Panc1 (cell line): ENCODE measurements around the gene CCDC80. TPM values are rescaled to one million over a fixed set of nuclear protein-coding genes. Genes with fewer than 3 reads are reported as not detected.
"Not testable (repeated sequence)": the region's sequence is repeated elsewhere in the genome, so short reads cannot be mapped to it uniquely, and the experiment has no call there.

ENCODE experiments used
- ATAC-seq: fragments of 200-7000 bp; cut with Tn5 transposase; 2 replicates; pipeline ENCODE4 v1.9.1; 2020; ENCODE audit warnings: mild to moderate bottlenecking, moderate library complexity
- BruUV-seq: library from RNA; stranded (reverse); fragments of 400-500 nt; replicated peaks from 2 replicates; lab custom pipeline; 2021; lab: Mats Ljungman, UMichigan
- CTCF ChIA-PET: fragments of 300-600 bp; sonication (Branson Sonifier 250); formaldehyde crosslinking; loops from one replicate; lab custom pipeline; 2022; ENCODE audit warnings: antibody characterized with exemption; lab: Charles Lee
- POLR2A ChIA-PET: fragments of 300-600 bp; sonication (Branson Sonifier 250); formaldehyde crosslinking; loops from one replicate; lab custom pipeline; 2022; ENCODE audit warnings: antibody characterized with exemption; lab: Charles Lee
- DNase-seq: peaks from one replicate; pipeline ENCODE4 v3.0.0-alpha.2; 2010; ENCODE audit warnings: low read depth, low spot score
- H3K27ac ChIP-seq: 2 replicates; pipeline ENCODE4 v1.5.1; 2011; ENCODE audit warnings: mild to moderate bottlenecking, low read length, inconsistent platforms
- H3K27me3 ChIP-seq: fragments of 200-500 bp; sonication (Bioruptor generic); 2 replicates; pipeline ENCODE4 v1.6.0; 2014; ENCODE audit warnings: low read length, inconsistent platforms; ENCODE audit not compliant: control insufficient read depth, insufficient read depth
- H3K36me3 ChIP-seq: fragments of 200-500 bp; sonication (Bioruptor generic); 2 replicates; pipeline ENCODE4 v1.5.1; 2014; ENCODE audit warnings: inconsistent platforms, mild to moderate bottlenecking, low read length, moderate library complexity; ENCODE audit not compliant: control insufficient read depth, insufficient read depth
- H3K4me1 ChIP-seq: 2 replicates; pipeline ENCODE4 v1.5.1; 2011; ENCODE audit warnings: inconsistent platforms, mild to moderate bottlenecking, low read length, moderate library complexity; ENCODE audit not compliant: control insufficient read depth, insufficient read depth
- H3K4me3 ChIP-seq, 2 experiments: 2 replicates each; pipeline ENCODE4 v1.5.1; 2011 to 2012; ENCODE audit warnings: low read depth in 2 of 2, low read length in 2 of 2, mild to moderate bottlenecking in 2 of 2, inconsistent platforms in 1 of 2, moderate library complexity in 1 of 2
- H3K9me3 ChIP-seq: fragments of 200-500 bp; sonication (Bioruptor generic); 2 replicates; pipeline ENCODE4 v1.5.1; 2014; ENCODE audit warnings: low read depth, mild to moderate bottlenecking, inconsistent platforms, low read length, moderate library complexity; ENCODE audit not compliant: control insufficient read depth, insufficient read depth
- POLR2AphosphoS5 ChIP-seq: IDR thresholded peaks from 2 replicates; pipeline ENCODE4 v1.6.1; 2012; ENCODE audit warnings: mild to moderate bottlenecking, low read depth, low read length, moderate library complexity
- SIN3A ChIP-seq: IDR thresholded peaks from 2 replicates; pipeline ENCODE4 v1.6.1; 2012; ENCODE audit warnings: low read depth, mild to moderate bottlenecking, low read length, moderate library complexity, borderline replicate concordance; ENCODE audit not compliant: insufficient read depth
- TCF7L2 ChIP-seq: IDR thresholded peaks from 2 replicates; pipeline ENCODE4 v1.6.1; 2011; ENCODE audit warnings: mild to moderate bottlenecking, low read depth, low read length, inconsistent platforms
- in situ Hi-C: cut with HindIII; loops from 2 replicates; pipeline ENCODE4 v1.10.0; 2016; ENCODE audit warnings: low sequenced_read_pairs, low pct_unique_long_range_greater_than_20kb
- intact Hi-C: fragments of 100-400 bp; cut with micrococcal nuclease; formaldehyde crosslinking; loops from one replicate; pipeline ENCODE4 v1.10.0; 2022; ENCODE audit not compliant: unreplicated experiment
- total RNA-seq: library from RNA; stranded (reverse); gene quantifications from one replicate; pipeline ENCODE4 v1.2.1, GENCODE V29; 2021; ENCODE audit not compliant: unreplicated experiment
- TF ChIP-seq, protein P1 (sequence below), 2 experiments: IDR thresholded peaks; 2 replicates each; pipeline ENCODE4 v1.6.1; 2011 to 2012; ENCODE audit warnings: low read depth in 2 of 2, control low read depth in 1 of 2, low read length in 1 of 2, mild to moderate bottlenecking in 1 of 2, moderate library complexity in 1 of 2; ENCODE audit not compliant: insufficient read depth in 1 of 2
- TF ChIP-seq, protein P2 (sequence below): fragments of 450-650 bp; IDR thresholded peaks from 2 replicates; pipeline ENCODE4 v1.5.1; 2017; ENCODE audit warnings: mild to moderate bottlenecking

Gene CCDC80
- total RNA-seq, 1 experiment from 2014 or later: 0.64 TPM

DNA sequence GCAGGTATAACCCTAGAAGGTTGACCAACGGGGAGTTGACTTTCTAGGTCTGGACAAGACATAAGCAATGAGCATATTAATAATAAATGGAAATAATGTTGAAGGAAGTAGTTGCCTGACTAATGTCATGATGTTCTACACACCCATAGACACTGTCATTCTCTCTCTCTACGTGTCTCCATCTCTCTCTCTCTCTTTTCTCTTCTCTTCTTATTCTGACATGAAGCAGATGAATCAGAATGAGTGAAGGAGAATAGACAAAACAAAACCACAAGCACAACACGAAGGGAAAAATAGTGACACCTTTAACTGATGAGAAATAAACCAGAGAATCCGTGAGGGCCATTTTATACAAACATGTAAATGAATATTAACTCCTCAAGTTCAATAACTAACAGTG lies 26.7 kb upstream of the CCDC80 start:
- Histone ChIP-seq H3K36me3 (no peaks in the 10 kb centered on the region), H3K4me3 (no peak overlapping the region), H3K9me3 (no peaks in the 10 kb centered on the region), H3K4me1 (no peaks in the 10 kb centered on the region), H3K27ac (no peak overlapping the region), H3K27me3 (no peaks in the 10 kb centered on the region)
- TF ChIP-seq, protein P1, sequence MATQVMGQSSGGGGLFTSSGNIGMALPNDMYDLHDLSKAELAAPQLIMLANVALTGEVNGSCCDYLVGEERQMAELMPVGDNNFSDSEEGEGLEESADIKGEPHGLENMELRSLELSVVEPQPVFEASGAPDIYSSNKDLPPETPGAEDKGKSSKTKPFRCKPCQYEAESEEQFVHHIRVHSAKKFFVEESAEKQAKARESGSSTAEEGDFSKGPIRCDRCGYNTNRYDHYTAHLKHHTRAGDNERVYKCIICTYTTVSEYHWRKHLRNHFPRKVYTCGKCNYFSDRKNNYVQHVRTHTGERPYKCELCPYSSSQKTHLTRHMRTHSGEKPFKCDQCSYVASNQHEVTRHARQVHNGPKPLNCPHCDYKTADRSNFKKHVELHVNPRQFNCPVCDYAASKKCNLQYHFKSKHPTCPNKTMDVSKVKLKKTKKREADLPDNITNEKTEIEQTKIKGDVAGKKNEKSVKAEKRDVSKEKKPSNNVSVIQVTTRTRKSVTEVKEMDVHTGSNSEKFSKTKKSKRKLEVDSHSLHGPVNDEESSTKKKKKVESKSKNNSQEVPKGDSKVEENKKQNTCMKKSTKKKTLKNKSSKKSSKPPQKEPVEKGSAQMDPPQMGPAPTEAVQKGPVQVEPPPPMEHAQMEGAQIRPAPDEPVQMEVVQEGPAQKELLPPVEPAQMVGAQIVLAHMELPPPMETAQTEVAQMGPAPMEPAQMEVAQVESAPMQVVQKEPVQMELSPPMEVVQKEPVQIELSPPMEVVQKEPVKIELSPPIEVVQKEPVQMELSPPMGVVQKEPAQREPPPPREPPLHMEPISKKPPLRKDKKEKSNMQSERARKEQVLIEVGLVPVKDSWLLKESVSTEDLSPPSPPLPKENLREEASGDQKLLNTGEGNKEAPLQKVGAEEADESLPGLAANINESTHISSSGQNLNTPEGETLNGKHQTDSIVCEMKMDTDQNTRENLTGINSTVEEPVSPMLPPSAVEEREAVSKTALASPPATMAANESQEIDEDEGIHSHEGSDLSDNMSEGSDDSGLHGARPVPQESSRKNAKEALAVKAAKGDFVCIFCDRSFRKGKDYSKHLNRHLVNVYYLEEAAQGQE (IDR thresholded peaks at IDR 0.05; ENCODE audit: insufficient read depth in 1 of 2, low read depth in 2 of 2, low read length in 1 of 2): no peak
- no peak for TF ChIP-seq TCF7L2
- no peak for TF ChIP-seq SIN3A
- no peak for TF ChIP-seq POLR2AphosphoS5
- TF ChIP-seq, protein P2, sequence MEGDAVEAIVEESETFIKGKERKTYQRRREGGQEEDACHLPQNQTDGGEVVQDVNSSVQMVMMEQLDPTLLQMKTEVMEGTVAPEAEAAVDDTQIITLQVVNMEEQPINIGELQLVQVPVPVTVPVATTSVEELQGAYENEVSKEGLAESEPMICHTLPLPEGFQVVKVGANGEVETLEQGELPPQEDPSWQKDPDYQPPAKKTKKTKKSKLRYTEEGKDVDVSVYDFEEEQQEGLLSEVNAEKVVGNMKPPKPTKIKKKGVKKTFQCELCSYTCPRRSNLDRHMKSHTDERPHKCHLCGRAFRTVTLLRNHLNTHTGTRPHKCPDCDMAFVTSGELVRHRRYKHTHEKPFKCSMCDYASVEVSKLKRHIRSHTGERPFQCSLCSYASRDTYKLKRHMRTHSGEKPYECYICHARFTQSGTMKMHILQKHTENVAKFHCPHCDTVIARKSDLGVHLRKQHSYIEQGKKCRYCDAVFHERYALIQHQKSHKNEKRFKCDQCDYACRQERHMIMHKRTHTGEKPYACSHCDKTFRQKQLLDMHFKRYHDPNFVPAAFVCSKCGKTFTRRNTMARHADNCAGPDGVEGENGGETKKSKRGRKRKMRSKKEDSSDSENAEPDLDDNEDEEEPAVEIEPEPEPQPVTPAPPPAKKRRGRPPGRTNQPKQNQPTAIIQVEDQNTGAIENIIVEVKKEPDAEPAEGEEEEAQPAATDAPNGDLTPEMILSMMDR: no peak
- no TSS peak for BruUV-seq
- ATAC-seq: no peak
- intact Hi-C loops (no loop called here), in situ Hi-C loops (no loop called here)
- ChIA-PET CTCF (no interaction called here), POLR2A (no interaction called here)
- DNase-seq: no peak

DNA sequence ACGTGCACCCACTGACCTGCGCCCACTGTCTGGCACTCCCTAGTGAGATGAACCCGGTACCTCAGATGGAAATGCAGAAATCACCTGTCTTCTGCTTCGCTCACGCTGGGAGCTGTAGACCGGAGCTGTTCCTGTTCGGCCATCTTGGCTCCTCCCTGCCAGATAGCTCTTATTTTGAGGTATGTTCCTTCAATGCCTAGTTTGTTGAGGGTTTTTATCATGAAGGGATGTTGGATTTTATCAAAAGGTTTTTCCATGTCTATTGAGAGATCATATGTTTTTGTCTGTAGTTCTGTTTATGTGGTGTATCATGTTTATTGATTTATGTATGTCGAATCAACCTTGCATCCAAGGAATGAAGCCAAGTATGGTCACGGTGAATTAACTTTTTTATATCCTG lies 24.1 kb upstream of the CCDC80 start:
- POLR2A ChIA-PET, H3K27me3 ChIP-seq, H3K4me3 ChIP-seq, BruUV-seq, DNase-seq, H3K27ac ChIP-seq, ATAC-seq, H3K36me3 ChIP-seq, in situ Hi-C loops, H3K9me3 ChIP-seq, intact Hi-C loops, CTCF ChIA-PET, H3K4me1 ChIP-seq: not testable (repeated sequence)

DNA sequence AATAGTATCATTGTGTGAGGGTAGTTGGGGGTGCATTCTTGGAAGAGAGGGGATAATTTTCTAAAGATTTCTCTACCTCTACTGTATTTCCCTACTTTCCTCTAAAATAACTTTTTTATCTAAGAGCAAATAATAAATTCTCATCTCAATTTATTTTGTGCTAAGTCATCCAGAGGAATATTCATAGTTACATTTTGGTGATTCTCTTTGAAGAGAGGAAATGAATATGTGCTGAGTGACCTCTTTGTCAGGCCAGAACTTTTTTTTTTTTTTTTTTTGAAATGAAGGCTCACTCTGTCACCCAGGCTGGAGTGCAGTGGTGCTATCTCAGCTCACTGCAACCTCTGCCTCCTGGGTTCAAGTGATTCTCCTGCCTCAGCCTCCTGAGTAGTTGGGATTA lies 15.1 kb upstream of the CCDC80 start:
- no TSS peak for BruUV-seq
- POLR2A ChIA-PET: no interaction called here
- DNase-seq (no peak), ATAC-seq (no peak)
- in situ Hi-C loops (no loop called here), intact Hi-C loops (no loop called here)
- H3K27me3 ChIP-seq: no peaks in the 10 kb centered on the region
- TF ChIP-seq, protein P1 (IDR thresholded peaks at IDR 0.05; ENCODE audit: insufficient read depth in 1 of 2, low read depth in 2 of 2, low read length in 1 of 2): no peak
- TF ChIP-seq POLR2AphosphoS5 (no peak), TCF7L2 (no peak), SIN3A (no peak)
- TF ChIP-seq, protein P2: no peak
- H3K4me3 ChIP-seq: no peak overlapping the region
- CTCF ChIA-PET: no interaction called here
- no peak overlapping the region for H3K27ac ChIP-seq
- no peaks in the 10 kb centered on the region for H3K36me3 ChIP-seq
- H3K4me1 ChIP-seq: no peaks in the 10 kb centered on the region
- no peaks in the 10 kb centered on the region for H3K9me3 ChIP-seq
